Testis (tissue), 2 donors: Measurements from ENCODE around the gene TNNT2.

ENCODE experiments used
- POLR2A ChIP-seq: fragments of 450-650 bp; IDR thresholded peaks from one replicate; pipeline ENCODE4 v1.6.1; 2017; ENCODE audit warnings: antibody characterized with exemption, mild to moderate bottlenecking, moderate library complexity
- TF ChIP-seq, protein P1 (sequence below), 3 experiments: fragments of 450-650 bp in 2 of 3; fragments of 200-600 bp in 1 of 3; sonication (generic) in 1 of 3; IDR thresholded peaks; one replicate each; pipeline ENCODE4 v1.5.1; 2016 to 2019; ENCODE audit warnings: antibody characterized with exemption in 3 of 3, mild to moderate bottlenecking in 2 of 3, moderate library complexity in 1 of 3

DNA sequence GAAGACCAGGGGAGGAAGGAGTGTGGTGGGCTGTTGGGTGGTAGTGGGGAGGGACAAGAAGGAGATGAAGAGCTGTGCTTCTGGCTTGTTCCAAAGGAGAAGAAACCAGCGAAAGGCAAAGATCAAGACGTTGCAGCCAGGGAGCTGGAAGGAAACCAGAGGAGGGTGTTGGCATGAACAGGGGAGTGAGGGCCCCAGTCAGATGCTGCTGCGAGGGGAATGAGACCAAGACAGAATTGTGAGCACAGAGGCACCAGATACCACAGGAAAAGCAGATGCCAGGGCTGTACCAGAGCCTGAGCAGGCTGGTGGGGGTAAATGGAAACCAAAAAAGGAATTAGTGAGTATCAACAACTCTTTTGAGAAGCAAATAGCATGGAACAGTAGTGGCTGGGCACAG lies 15.6 kb upstream of the TNNT2 start:
- TF ChIP-seq, protein P1, sequence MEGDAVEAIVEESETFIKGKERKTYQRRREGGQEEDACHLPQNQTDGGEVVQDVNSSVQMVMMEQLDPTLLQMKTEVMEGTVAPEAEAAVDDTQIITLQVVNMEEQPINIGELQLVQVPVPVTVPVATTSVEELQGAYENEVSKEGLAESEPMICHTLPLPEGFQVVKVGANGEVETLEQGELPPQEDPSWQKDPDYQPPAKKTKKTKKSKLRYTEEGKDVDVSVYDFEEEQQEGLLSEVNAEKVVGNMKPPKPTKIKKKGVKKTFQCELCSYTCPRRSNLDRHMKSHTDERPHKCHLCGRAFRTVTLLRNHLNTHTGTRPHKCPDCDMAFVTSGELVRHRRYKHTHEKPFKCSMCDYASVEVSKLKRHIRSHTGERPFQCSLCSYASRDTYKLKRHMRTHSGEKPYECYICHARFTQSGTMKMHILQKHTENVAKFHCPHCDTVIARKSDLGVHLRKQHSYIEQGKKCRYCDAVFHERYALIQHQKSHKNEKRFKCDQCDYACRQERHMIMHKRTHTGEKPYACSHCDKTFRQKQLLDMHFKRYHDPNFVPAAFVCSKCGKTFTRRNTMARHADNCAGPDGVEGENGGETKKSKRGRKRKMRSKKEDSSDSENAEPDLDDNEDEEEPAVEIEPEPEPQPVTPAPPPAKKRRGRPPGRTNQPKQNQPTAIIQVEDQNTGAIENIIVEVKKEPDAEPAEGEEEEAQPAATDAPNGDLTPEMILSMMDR (IDR thresholded peaks at IDR 0.05) = no peak
- no peak for TF ChIP-seq POLR2A
